Activated T-cell treated with anti-CD3 and anti-CD28 coated beads for 1 hour (primary cell): Measurements from ENCODE around the gene ZFYVE9.
A peak's percentile ranks its signal among the peaks of the same experiment; 100 is the strongest.
"Not testable (repeated sequence)": the region's sequence is repeated elsewhere in the genome, so short reads cannot be mapped to it uniquely, and the experiment has no call there.

Experiments
- DNase-seq: peaks from one replicate; pipeline ENCODE4 v3.0.0-alpha.2; 2020; ENCODE audit warnings: low read depth

ZFYVE9 gene, protein sequence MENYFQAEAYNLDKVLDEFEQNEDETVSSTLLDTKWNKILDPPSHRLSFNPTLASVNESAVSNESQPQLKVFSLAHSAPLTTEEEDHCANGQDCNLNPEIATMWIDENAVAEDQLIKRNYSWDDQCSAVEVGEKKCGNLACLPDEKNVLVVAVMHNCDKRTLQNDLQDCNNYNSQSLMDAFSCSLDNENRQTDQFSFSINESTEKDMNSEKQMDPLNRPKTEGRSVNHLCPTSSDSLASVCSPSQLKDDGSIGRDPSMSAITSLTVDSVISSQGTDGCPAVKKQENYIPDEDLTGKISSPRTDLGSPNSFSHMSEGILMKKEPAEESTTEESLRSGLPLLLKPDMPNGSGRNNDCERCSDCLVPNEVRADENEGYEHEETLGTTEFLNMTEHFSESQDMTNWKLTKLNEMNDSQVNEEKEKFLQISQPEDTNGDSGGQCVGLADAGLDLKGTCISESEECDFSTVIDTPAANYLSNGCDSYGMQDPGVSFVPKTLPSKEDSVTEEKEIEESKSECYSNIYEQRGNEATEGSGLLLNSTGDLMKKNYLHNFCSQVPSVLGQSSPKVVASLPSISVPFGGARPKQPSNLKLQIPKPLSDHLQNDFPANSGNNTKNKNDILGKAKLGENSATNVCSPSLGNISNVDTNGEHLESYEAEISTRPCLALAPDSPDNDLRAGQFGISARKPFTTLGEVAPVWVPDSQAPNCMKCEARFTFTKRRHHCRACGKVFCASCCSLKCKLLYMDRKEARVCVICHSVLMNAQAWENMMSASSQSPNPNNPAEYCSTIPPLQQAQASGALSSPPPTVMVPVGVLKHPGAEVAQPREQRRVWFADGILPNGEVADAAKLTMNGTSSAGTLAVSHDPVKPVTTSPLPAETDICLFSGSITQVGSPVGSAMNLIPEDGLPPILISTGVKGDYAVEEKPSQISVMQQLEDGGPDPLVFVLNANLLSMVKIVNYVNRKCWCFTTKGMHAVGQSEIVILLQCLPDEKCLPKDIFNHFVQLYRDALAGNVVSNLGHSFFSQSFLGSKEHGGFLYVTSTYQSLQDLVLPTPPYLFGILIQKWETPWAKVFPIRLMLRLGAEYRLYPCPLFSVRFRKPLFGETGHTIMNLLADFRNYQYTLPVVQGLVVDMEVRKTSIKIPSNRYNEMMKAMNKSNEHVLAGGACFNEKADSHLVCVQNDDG (N-terminal part only)

DNA sequence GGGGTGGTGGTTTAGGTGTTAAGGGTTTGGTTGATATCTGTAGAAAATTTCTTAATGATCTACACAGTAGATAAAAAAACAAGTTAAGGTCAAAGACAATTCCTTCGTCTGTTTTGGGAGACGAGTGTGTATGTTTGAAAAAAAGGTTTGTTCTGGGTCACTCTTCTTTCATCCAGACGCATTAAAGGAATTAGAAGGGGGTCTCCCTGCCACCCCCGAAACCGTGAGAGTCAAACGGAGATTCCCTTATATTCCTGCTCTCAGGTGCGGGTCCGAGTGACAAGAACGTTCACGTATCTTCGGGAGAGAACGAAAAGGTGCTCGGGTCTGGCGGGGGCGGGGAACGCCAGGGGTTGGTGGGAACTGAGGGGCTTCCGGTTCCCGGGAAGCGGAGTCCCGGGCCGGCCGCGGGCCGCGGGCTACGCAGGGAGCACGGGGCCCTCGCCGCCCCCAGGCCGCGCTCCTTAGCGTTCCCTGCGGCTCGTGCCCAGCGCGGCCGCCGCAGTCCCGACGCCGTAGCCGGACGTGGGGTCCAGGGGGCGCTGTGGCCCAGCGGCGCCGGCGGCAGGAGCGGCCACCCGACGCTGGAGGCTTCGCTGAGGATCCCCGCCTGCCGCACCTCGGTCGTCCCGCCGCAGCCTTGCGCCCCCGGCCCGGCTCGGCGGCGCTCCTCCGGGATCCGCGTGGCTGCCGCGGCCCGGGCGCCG, at the start of gene ZFYVE9:
TSS of gene ZFYVE9 (plus strand) at position 577 of the 707 bp plus-strand sequence. CDS start 91,118 bp downstream, outside the sequence.
- peak; percentile 58 for DNase-seq

GRCh38 chr1:52094300-52094699, 47.6 kb upstream of the ZFYVE9 start:
- not testable (repeated sequence) for DNase-seq

DNA sequence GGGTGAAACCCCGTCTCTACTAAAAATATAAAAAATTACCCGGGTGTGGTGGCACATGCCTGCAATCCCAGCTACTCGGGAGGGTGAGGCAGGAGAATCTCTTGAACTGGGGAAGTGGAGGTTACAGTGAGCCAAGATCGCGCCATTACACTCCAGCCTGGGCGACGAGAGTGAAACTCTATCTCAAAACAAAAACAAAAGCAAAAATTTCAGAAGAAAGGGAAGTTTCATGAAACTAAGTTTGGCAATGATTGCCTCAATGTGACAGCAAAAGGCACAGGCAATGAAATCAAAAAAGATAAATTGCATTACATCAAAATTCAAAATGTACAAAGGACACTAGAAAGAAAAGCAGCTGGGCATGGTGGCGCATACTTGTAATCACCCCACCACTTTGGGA, 45.7 kb upstream of the ZFYVE9 start:
- no peak for DNase-seq

DNA sequence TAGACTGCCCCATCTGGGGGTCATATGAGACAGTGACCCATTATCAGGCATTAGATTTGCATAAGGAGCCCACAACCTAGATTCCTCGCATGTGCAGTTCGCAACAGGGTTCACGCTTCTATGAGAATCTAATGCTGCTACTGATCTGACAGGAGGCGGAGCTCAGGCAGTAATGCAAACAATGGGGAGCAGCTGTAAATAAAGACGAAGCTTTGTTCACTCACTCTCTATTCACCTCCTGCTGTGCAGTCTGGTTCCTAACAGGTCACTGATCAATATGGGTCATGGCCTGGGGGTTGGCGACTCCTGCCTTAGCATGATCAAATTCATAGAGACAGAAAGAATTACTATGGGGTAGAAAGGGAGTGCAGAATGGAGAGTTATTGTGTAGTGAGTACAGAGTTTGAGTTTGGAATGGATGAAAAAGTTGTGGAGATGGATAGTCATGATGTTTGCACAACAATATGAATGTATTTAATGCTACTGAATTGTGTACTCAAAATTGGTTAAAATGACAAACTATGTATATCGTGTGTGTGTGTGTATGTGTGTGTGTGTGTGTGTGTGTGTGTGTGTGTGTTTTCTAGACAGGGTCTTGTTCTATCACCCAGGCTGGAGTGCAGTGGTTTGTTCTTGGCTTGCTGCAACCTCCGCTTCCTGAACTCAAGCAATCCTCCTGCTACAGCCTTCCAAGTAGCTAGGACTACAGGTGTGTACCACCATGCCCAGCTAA, 43.6 kb upstream of the ZFYVE9 start:
- DNase-seq: no peak

DNA sequence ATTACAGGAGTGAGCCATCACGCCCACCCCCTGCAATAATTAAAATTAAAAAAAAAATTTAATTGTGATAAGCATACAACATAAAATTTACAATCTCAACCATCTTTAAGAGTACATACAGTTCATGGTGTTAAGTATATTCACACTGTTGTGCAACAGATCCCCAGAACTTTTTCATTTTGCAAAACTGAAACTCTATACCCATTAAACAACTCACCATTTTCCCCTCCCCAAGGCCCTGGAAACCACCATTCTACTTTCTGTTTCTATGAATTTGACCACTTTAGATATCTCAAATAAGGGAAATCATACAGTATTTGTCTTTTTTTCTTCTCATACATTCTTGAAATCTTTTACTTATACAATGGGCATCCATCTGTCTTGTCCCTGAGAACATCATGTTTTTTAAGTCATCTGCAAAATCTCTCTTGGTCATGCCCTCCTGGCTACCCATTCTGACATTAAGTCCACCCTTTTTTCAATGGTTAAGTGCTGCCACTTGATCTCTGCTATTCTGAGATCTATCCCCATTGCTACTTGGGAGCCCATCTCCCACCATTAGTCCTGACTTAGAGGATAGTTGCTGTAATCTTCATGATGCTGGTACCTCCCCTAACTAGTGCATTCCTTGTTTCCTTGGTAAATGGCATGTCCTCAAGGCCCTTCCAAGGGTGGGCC, 39.4 kb upstream of the ZFYVE9 start:
- DNase-seq: no peak

- no peak for DNase-seq
These were observed 30.4 kb upstream of the ZFYVE9 start for GRCh38 chr1:52111492-52111891.

GRCh38 chr1:52112489-52112888, 29.4 kb upstream of the ZFYVE9 start:
- DNase-seq: no peak

- DNase-seq: no peak
These were observed 22.4 kb upstream of the ZFYVE9 start for GRCh38 chr1:52119301-52120079.

GRCh38 chr1:52122384-52122783, 19.5 kb upstream of the ZFYVE9 start:
- no peak for DNase-seq

GRCh38 chr1:52123622-52124021, 18.3 kb upstream of the ZFYVE9 start:
- DNase-seq: no peak

GRCh38 chr1:52125736-52126359, 16.0 kb upstream of the ZFYVE9 start:
- DNase-seq: no peak

- no peak for DNase-seq
These were observed 14.4 kb upstream of the ZFYVE9 start for GRCh38 chr1:52127181-52128180.

DNA sequence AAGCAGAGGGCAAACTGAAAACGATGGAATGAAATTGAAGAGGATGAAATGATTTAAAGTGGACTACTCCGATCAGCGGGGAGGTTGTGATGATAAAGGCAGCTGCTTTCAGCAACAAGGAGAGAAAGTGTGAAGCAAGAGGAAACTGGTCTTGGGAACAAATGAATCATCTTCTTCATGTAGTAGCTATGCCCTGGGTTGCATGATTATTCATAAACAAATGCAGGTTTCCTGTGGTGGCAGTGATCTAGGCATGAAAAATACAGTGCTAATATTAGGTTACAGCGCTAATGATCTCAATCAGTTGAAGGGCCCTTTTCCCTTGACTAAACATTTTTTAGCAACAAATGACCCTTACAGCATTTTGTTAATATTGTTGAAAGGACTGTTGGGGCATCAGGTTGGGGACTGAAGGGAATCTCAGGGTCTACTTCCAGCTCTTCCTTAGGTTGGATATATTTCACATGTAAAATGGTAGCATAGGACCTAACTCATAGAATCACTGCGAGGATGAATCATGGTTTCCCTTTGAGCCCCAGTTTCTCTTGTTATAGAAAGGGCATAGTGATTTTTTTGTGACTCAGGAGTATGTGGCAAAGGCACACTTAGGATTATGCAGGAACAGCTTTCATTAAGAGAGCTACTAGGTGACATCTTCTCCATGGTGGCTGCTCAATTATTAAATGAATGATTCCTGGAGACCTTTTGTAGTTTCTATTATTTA, 1.9 kb upstream of the ZFYVE9 start:
- no peak for DNase-seq

DNA sequence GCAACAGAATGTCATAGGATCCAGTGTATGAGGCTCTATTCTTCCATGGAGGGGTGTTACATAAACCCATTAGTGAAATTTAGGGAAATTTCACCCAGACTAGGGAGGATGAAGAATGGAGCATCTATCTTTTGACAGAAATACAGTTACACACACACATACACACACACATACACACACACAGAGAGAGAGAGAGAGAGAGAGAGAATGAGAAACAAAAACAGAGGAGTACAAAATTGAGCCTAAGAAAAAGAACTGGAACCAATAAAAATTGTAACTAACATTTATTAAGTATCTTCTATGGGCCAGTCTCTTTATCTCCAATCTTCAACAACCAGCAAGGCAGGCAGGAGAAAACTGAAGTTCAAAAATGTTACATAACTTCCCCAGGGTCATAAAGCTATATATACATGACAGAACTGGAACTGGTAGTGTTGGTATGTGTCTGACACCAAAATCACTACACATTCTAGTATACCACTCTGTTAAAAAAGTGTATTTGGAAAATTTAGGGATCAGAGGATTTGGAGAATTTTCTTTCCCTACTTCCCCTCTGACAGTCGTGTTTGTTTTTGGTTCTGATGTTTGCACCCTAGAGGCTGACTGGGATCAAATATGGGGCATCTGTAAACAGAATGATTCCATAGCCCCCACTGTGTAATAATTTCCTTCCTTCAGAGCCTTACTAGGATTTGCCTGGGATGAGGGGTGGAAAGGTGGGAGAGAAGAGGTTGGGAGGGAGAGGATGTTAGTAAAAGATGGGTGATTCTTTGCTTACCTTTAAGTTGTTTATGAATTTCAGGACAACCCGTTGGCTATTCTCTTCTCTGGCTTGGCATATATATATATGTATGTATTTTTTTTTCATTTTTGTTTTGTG, 1.0 kb upstream of the ZFYVE9 start:
- DNase-seq: no peak

- peak; percentile 10 for DNase-seq
These were observed 613 bp downstream of the ZFYVE9 start for GRCh38 chr1:52142220-52143183.
